CD4-positive, alpha-beta T cell treated with Interleukin-1 beta for 1 hour (primary cell): ENCODE results near the gene LRRC38.
"Not testable (repeated sequence)": the region's sequence is repeated elsewhere in the genome, so short reads cannot be mapped to it uniquely, and the experiment has no call there.

Experiments
- DNase-seq, 2 donors: peaks; one replicate each; pipeline ENCODE4 v3.0.0-alpha.2; 2020 to 2022

LRRC38 gene

DNA sequence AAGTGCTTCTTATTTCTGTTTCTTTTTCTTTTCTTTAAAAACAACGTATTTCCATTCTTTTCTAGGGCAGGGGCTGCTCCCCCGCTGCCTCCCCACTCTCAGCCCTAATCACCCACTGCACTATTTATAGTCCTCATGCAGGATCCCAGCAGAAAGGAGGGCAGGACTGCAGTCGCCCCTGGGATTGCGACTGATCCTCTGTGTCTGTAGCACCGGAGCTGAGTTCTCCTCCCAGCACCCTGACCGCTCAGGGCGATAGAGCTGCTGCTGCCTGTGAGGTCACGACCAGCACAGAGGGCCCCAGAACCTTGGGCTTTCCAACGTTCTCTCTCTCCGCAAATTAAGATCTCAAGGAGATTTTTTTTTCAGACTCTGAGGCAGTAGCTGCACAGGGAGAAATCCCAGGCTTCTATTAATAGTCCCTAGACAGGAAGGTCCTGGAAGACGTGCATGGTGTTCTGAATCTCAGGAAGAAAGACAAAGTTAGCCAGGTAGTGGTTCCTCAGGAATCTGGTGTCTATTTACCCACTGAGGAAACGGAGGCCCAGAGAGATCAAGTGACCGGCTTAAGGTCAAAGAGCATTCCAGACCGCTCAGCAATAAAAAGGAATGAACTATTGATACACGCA, 56.8 kb downstream of the LRRC38 start:
- no peak for DNase-seq

DNA sequence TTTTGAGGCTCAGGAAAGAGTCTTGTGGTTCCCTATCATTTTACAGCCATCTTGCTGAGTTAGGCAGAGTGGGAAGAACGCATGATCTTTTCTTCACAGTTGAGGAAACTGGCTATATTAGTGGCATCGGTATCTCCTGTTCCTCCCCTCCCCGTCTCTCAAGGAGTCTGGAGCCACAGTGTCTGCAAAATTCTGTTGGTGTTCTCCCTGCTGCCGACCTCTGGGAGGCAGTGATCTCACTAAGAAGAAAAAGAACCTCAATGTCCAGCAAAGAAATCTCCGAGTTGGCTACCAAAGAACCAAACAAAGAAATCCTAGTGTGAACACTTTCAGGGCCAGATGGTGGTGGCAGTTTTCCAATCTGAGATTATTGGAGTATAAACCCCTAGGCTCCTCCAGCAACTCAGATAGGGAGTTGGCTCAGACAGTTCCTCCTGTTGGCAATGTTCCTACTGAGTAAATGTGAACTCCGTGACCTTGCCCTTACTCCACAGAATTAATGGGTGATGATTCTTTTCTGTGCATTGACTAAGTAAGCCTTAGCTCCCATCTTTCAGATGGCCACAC, 62.3 kb downstream of the LRRC38 start:
- no peak for DNase-seq

DNA sequence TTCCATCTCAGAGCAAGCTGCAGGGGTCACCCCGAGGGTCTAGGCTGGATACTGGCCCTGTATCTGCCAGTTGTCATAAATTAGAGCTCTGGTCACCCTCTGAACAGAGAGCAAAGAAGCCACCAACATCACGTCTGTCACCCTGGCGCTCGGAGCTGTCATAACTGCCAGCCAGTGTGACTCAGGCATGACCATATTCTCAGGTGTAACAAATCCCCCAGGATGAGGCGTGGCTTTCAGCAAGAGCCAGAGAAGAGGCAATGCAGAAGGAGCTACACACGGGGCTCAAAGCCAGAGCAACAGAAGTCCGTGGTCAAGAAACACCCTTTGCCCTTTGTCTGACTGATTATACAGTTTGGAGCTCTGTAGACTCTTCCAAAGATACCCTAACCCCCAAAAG, 63.6 kb downstream of the LRRC38 start:
- no peak for DNase-seq

DNA sequence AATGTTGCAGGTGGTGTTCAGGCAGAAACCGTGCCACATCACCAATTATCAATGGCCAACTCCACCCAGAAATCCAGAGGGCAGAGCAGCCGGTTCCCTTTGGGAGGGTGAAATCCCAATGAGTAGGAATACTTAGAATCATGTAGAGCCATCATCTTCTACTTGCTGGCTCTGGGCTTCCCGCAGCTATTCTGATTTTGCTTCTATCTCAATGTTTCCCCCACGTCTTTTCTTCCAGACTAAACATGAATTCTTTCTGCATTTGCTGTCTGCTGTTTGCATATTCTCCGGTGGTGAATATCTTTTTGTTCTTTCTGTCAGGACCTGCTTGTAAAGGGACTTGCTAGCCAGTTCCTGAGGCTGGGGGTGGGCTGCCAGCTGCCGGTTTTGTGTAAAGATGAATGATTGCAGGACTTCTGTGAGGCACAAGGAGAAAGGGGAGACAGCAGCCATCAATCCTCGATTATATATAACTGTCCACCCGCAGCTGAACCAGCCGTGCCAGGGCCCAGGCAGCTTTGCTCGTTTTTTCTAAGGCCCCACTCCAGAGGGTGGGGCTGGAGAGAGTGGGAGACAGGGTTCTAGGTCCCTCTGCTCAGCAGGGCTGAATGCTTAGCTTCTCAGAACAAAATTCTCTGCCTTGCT, 70.3 kb downstream of the LRRC38 start:
- DNase-seq = no peak

DNA sequence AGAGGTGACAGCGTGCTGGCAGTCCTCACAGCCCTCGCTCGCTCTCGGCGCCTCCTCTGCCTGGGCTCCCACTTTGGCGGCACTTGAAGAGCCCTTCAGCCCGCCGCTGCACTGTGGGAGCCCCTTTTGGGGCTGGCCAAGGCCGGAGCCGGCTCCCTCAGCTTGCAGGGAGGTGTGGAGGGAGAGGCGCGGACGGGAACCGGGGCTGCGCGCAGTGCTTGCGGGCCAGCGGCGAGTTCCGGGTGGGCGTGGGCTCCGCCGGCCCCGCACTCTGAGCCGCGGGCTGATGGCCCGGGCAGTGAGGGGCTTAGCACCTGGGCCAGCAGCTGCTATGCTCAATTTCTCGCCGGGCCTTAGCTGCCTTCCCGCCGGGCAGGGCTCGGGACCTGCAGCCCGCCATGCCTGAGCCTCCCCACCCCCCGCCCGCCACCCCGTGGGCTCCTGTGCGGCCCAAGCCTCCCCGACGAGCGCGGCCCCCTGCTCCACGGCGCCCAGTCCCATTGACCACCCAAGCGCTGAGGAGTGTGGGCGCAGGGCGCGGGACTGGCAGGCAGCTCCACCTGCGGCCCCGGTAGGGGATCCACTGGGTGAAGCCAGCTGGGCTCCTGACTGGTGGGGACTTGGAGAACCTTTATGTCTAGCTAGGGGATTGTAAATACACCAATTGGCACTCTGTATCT, 74.6 kb downstream of the LRRC38 start:
- DNase-seq = not testable (repeated sequence)

DNA sequence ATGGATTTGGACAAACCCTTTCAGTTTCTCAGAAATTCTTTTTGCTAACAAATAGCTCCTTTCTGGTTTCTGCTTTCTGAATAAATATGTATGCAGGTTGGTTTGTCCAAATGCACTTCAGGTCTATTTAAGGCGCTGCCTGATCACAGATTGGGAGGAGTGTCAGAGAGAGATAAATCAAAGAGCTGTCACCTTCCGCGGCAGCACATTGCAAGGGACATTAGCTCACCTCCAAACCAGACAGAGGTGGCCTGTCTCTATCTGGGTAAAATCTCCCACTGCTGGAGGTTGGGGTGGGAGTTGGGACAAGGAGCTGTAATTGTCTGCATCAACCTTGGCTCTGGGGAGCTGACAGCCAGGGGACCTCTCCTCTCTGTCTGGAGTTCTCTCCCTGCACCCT, 78.3 kb downstream of the LRRC38 start:
- DNase-seq = no peak

DNA sequence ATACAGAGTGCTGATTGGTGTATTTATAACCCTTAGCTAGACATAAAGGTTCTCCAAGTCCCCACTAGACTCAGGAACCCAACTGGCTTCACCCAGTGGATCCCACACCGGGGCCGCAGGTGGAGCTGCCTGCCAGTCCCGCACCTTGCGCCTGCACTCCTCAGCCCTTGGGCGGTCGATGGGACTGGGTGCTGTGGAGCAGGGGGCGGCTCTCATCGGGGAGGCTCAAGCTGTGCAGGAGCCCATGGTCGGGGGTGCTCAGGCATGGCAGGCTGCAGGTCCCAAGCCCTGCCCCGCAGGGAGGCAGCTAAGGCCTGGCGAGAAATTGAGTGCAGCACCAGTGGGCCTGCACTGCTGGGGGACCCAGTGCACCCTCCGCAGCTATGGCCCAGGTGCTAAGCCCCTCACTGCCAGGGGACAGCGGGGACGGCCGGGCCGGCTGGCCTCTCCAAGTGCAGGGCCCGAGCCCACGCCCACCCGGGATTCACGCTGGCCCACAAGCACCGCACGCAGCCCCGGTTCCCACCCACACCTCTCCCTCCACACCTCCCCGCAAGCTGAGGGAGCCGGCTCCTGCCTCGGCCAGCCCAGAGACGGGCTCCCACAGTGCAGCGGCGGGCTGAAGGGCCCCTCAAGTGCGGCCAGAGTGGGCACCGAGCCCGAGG, 80.0 kb downstream of the LRRC38 start:
- DNase-seq = not testable (repeated sequence)

DNA sequence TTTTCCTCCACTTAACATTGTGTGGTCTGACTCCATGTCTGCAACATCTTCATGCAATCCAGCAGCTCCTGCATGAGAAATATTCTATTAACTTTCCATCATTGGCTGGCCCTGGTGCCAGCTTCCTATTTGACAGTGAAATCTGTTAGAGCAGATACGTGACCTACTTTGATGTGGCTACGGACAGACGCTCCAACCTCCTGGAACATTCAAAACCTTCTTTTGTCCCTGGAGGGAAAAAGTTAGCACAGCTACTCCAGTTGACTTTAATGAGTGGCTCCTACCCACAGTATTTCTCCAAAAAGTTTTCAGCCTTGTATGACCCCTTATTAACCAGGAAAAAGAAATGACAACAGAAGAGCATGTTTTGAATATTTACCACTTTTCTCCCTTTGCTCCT, 81.6 kb downstream of the LRRC38 start:
- DNase-seq = no peak

DNA sequence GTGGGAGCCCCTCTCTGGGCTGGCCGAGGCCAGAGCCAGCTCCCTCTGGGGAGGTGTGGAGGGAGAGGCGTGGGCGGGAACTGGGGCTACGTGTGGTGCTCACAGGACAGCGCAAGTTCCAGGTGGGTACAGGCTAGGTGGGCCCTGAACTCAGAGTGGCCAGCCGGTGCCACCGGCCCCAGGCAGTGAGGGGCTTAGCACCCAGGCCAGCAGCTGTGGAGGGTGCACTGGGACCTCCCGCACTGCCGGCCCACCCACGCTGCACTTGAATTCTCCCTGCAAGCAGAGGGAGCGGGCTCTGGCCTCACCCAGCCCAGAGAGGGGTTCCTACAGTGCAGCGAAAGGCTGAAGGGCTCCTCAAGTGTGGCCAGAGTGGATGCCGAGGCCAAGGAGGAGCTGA, 83.3 kb downstream of the LRRC38 start:
- no peak for DNase-seq
